Mesenchymal stem cell (in vitro differentiated cells and primary cell): Measurements from ENCODE around the gene MAFB.

Experiments used
- DNase-seq: peaks from one replicate; pipeline ENCODE4 v3.0.0-alpha.2; 2013
- H2AFZ ChIP-seq: one replicate; pipeline ENCODE4 v1.6.1; 2013; ENCODE audit warnings: low read depth, mild to moderate bottlenecking, control low read depth, inconsistent platforms, low read length, moderate library complexity
- H2AK5ac ChIP-seq: 2 replicates; pipeline ENCODE4 v1.6.1; 2013; ENCODE audit warnings: low read length, moderate library complexity, mild to moderate bottlenecking, inconsistent platforms; ENCODE audit not compliant: severe bottlenecking
- H2BK120ac ChIP-seq: one replicate; pipeline ENCODE4 v1.6.1; 2013; ENCODE audit warnings: low read depth, mild to moderate bottlenecking, inconsistent platforms, low read length, moderate library complexity
- H2BK12ac ChIP-seq, 2 experiments: one replicate each; pipeline ENCODE4 v1.6.1; 2013; ENCODE audit warnings: inconsistent platforms in 2 of 2, low read length in 2 of 2, mild to moderate bottlenecking in 2 of 2, moderate library complexity in 2 of 2, control low read depth in 1 of 2
- H2BK15ac ChIP-seq: one replicate; pipeline ENCODE4 v1.6.1; 2013; ENCODE audit warnings: mild to moderate bottlenecking, low read depth, inconsistent platforms; ENCODE audit not compliant: poor library complexity, severe bottlenecking
- H2BK5ac ChIP-seq: 2 replicates; pipeline ENCODE4 v1.6.1; 2013; ENCODE audit warnings: low read depth, mild to moderate bottlenecking, low read length, control low read depth, inconsistent platforms; ENCODE audit not compliant: poor library complexity, severe bottlenecking
- H3K14ac ChIP-seq, 2 experiments: one replicate each; pipeline ENCODE4 v1.6.1; 2013; ENCODE audit warnings: inconsistent platforms in 2 of 2, low read length in 2 of 2, control low read depth in 1 of 2, mild to moderate bottlenecking in 1 of 2, moderate library complexity in 1 of 2
- H3K18ac ChIP-seq, 2 experiments: one replicate each; pipeline ENCODE4 v1.6.1; 2013; ENCODE audit warnings: inconsistent platforms in 2 of 2, low read length in 2 of 2, control low read depth in 1 of 2, low read depth in 1 of 2, mild to moderate bottlenecking in 1 of 2
- H3K23ac ChIP-seq, 2 experiments: one replicate each; pipeline ENCODE4 v1.6.1; 2013; ENCODE audit warnings: inconsistent platforms in 2 of 2, low read length in 2 of 2, mild to moderate bottlenecking in 2 of 2, moderate library complexity in 2 of 2, control low read depth in 1 of 2
- H3K27ac ChIP-seq: 2 replicates; pipeline ENCODE4 v1.5.1; 2013; ENCODE audit warnings: mild to moderate bottlenecking, moderate library complexity, low read length, control low read depth, inconsistent platforms; ENCODE audit not compliant: poor library complexity, severe bottlenecking
- H3K27me3 ChIP-seq, 2 experiments: 2 replicates each; pipeline versions ENCODE4 v1.6.1 to v1.7.0; 2013; ENCODE audit warnings: low read length in 2 of 2, mild to moderate bottlenecking in 2 of 2, moderate library complexity in 2 of 2, control low read depth in 1 of 2, inconsistent platforms in 1 of 2; ENCODE audit not compliant: control insufficient read depth in 1 of 2, insufficient read depth in 1 of 2
- H3K36me3 ChIP-seq, 2 experiments: 2 replicates each; pipeline versions ENCODE4 v1.6.1 to v1.7.0; 2013; ENCODE audit warnings: low read length in 2 of 2, control low read depth in 1 of 2, inconsistent platforms in 1 of 2, low read depth in 1 of 2, mild to moderate bottlenecking in 1 of 2; ENCODE audit not compliant: insufficient read depth in 2 of 2, control insufficient read depth in 1 of 2
- H3K4ac ChIP-seq, 2 experiments: one replicate each; pipeline ENCODE4 v1.6.1; 2013; ENCODE audit warnings: inconsistent platforms in 2 of 2, low read length in 2 of 2, mild to moderate bottlenecking in 2 of 2, moderate library complexity in 2 of 2, control low read depth in 1 of 2, low read depth in 1 of 2
- H3K4me1 ChIP-seq: 2 replicates; pipeline ENCODE4 v1.6.1; 2013; ENCODE audit warnings: low read depth, low read length, control low read depth; ENCODE audit not compliant: control insufficient read depth, insufficient read depth
- H3K4me2 ChIP-seq: 2 replicates; pipeline ENCODE4 v1.6.1; 2013; ENCODE audit warnings: low read length, mild to moderate bottlenecking, inconsistent platforms; ENCODE audit not compliant: poor library complexity, severe bottlenecking
- H3K4me3 ChIP-seq, 2 experiments: 2 replicates each; pipeline versions ENCODE4 v1.5.1 to v1.7.0; 2013; ENCODE audit warnings: low read length in 2 of 2, mild to moderate bottlenecking in 2 of 2, control low read depth in 1 of 2, low read depth in 1 of 2; ENCODE audit not compliant: insufficient read depth in 1 of 2
- H3K79me1 ChIP-seq: replicated peaks from 2 replicates; pipeline ENCODE4 v1.6.1; 2013; ENCODE audit warnings: mild to moderate bottlenecking, control low read depth, low read length, inconsistent platforms; ENCODE audit not compliant: poor library complexity, severe bottlenecking
- H3K9ac ChIP-seq: 2 replicates; pipeline ENCODE4 v1.7.0; 2013; ENCODE audit warnings: mild to moderate bottlenecking, low read length, moderate library complexity
- H3K9me3 ChIP-seq: 2 replicates; pipeline ENCODE4 v1.7.0; 2013; ENCODE audit warnings: mild to moderate bottlenecking, low read length; ENCODE audit not compliant: control insufficient read depth
- H4K8ac ChIP-seq: one replicate; pipeline ENCODE4 v1.6.1; 2013; ENCODE audit warnings: inconsistent platforms, mild to moderate bottlenecking, low read length, moderate library complexity
- H4K91ac ChIP-seq: one replicate; pipeline ENCODE4 v1.6.1; 2013; ENCODE audit warnings: mild to moderate bottlenecking, low read length, inconsistent platforms
- WGBS: methylation state at CpG from one replicate; pipeline ENCODE4 v1.1.7; 2013; ENCODE audit warnings: mixed read lengths; 5-methylcytosine and 5-hydroxymethylcytosine counted together

Gene MAFB

GRCh38 chr20:40715491-40715890 lies 26.5 kb upstream of the MAFB start:
- H2BK12ac ChIP-seq, result no peak overlapping the region
- no peak overlapping the region for H2AK5ac ChIP-seq
- no peak overlapping the region for H3K23ac ChIP-seq
- H3K4me2 ChIP-seq, result no peak overlapping the region
- WGBS, result 92% methylated on average over 3 of the region's 3 CpGs
- no peaks in the 10 kb centered on the region for H3K36me3 ChIP-seq
- H2BK120ac ChIP-seq, result no peak overlapping the region
- H3K79me1 ChIP-seq, result no peaks in the 10 kb centered on the region
- H4K91ac ChIP-seq, result no peak overlapping the region
- no peak overlapping the region for H2AFZ ChIP-seq
- no peak overlapping the region for H2BK5ac ChIP-seq
- peaks cover 9 to 33% of the 10 kb centered on the region in 2 experiments for H3K27me3 ChIP-seq
- DNase-seq, result no peak
- H3K14ac ChIP-seq, result no peak overlapping the region
- H3K18ac ChIP-seq, result no peak overlapping the region
- H2BK15ac ChIP-seq, result no peak overlapping the region
- no peak overlapping the region for H3K9ac ChIP-seq
- H3K4ac ChIP-seq, result no peak overlapping the region
- H4K8ac ChIP-seq, result no peak overlapping the region
- H3K4me3 ChIP-seq, result no peak overlapping the region
- no peak overlapping the region for H3K27ac ChIP-seq
- H3K9me3 ChIP-seq, result no peaks in the 10 kb centered on the region
- H3K4me1 ChIP-seq, result no peaks in the 10 kb centered on the region

DNA sequence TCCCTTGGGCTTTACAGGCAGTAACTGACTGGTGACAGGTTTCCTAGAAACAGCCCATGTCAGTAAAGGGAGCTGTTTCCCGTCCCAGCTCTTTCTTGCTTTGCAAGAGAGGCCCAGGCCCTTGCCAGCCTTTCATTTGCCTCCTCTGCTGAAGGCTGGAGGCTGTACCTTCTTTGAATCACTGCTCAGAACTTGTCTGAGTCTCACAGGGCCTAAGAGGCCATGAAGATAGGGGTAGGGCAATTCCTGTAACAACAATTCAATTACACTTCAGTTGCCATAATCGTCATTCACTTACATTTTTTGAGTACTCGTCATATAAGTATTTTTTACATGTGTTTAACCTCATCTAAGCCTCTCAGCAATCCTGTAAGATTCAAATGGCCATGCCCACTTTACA lies 25.9 kb upstream of the MAFB start:
- no peak overlapping the region for H3K4ac ChIP-seq
- WGBS, result 84% methylated on average over 3 of the region's 3 CpGs
- no peaks in the 10 kb centered on the region for H3K79me1 ChIP-seq
- H2BK12ac ChIP-seq, result no peak overlapping the region
- H3K14ac ChIP-seq, result no peak overlapping the region
- H4K91ac ChIP-seq, result no peak overlapping the region
- no peaks in the 10 kb centered on the region for H3K9me3 ChIP-seq
- no peak overlapping the region for H3K27ac ChIP-seq
- H2BK5ac ChIP-seq, result no peak overlapping the region
- H2AK5ac ChIP-seq, result no peak overlapping the region
- no peak overlapping the region for H4K8ac ChIP-seq
- no peak overlapping the region for H3K23ac ChIP-seq
- H3K9ac ChIP-seq, result no peak overlapping the region
- H2BK15ac ChIP-seq, result no peak overlapping the region
- DNase-seq, result no peak
- no peak overlapping the region for H2AFZ ChIP-seq
- no peaks in the 10 kb centered on the region for H3K36me3 ChIP-seq
- peaks cover 4 to 29% of the 10 kb centered on the region in 2 experiments for H3K27me3 ChIP-seq
- no peak overlapping the region for H3K4me3 ChIP-seq
- H3K18ac ChIP-seq, result no peak overlapping the region
- H3K4me1 ChIP-seq, result no peaks in the 10 kb centered on the region
- H2BK120ac ChIP-seq, result no peak overlapping the region
- H3K4me2 ChIP-seq, result no peak overlapping the region

- DNase-seq, result no peak
- no peak overlapping the region for H4K8ac ChIP-seq
- H3K36me3 ChIP-seq, result no peaks in the 10 kb centered on the region
- no peak overlapping the region for H2AK5ac ChIP-seq
- H2BK120ac ChIP-seq, result no peak overlapping the region
- H3K9ac ChIP-seq, result no peak overlapping the region
- H3K4me1 ChIP-seq, result no peaks in the 10 kb centered on the region
- WGBS, result no CpG with 5 or more reads among the region's 4 CpGs
- no peak overlapping the region for H3K4ac ChIP-seq
- H3K79me1 ChIP-seq, result no peaks in the 10 kb centered on the region
- H2BK5ac ChIP-seq, result no peak overlapping the region
- H3K4me3 ChIP-seq, result no peak overlapping the region
- H3K9me3 ChIP-seq, result no peaks in the 10 kb centered on the region
- H2BK12ac ChIP-seq, result no peak overlapping the region
- H3K14ac ChIP-seq, result no peak overlapping the region
- no peak overlapping the region for H3K27ac ChIP-seq
- H2BK15ac ChIP-seq, result no peak overlapping the region
- H3K18ac ChIP-seq, result no peak overlapping the region
- H4K91ac ChIP-seq, result no peak overlapping the region
- H3K27me3 ChIP-seq, result peaks cover 3 to 21% of the 10 kb centered on the region in 2 experiments
- H3K4me2 ChIP-seq, result no peak overlapping the region
- no peak overlapping the region for H2AFZ ChIP-seq
- no peak overlapping the region for H3K23ac ChIP-seq
Observed at GRCh38 chr20:40714109-40714508, 25.1 kb upstream of the MAFB start.

- H2AK5ac ChIP-seq, result no peak overlapping the region
- H3K27me3 ChIP-seq, result peaks cover 7 to 20% of the 10 kb centered on the region in 2 experiments
- H3K4me1 ChIP-seq, result no peaks in the 10 kb centered on the region
- 81% methylated on average over 6 of the region's 6 CpGs for WGBS
- H3K14ac ChIP-seq, result no peak overlapping the region
- H2BK120ac ChIP-seq, result no peak overlapping the region
- no peak overlapping the region for H2BK15ac ChIP-seq
- H4K91ac ChIP-seq, result no peak overlapping the region
- H2BK5ac ChIP-seq, result no peak overlapping the region
- no peaks in the 10 kb centered on the region for H3K79me1 ChIP-seq
- no peak overlapping the region for H3K4me2 ChIP-seq
- no peak overlapping the region for H3K4me3 ChIP-seq
- H3K9ac ChIP-seq, result no peak overlapping the region
- H3K9me3 ChIP-seq, result no peaks in the 10 kb centered on the region
- H3K36me3 ChIP-seq, result no peaks in the 10 kb centered on the region
- no peak overlapping the region for H3K18ac ChIP-seq
- no peak overlapping the region for H3K4ac ChIP-seq
- no peak for DNase-seq
- no peak overlapping the region for H3K23ac ChIP-seq
- H2BK12ac ChIP-seq, result no peak overlapping the region
- H3K27ac ChIP-seq, result no peak overlapping the region
- H2AFZ ChIP-seq, result no peak overlapping the region
- no peak overlapping the region for H4K8ac ChIP-seq
Observed at GRCh38 chr20:40713508-40713907, 24.5 kb upstream of the MAFB start.
